C4-2B (cell line): ENCODE data around the gene TPGS2.

Experiments
- CTCF ChIP-seq: fragments of 450-650 bp; conservative IDR thresholded peaks from 2 replicates; pipeline ENCODE4 v1.5.1; 2017; ENCODE audit warnings: mild to moderate bottlenecking
- ZFX ChIP-seq: fragments of 450-650 bp; IDR thresholded peaks from 2 replicates; pipeline ENCODE4 v1.6.1; 2017

GRCh38 chr18:36850527-36851201 is 21.9 kb upstream of the TPGS2 start:
- TF ChIP-seq CTCF (no peak), ZFX (no peak)
